B cell (primary cell): ENCODE results near the gene DYRK2. TPM values are rescaled to one million over a fixed set of nuclear protein-coding genes. Genes with fewer than 3 reads are reported as not detected.

Experiments used
- ATAC-seq: fragments of 200-7000 bp; cut with Tn5 transposase; one replicate; pipeline ENCODE4 v1.10.0; 2021; ENCODE audit warnings: low read depth, mild to moderate bottlenecking, moderate number of reproducible peaks, moderate library complexity
- CTCF ChIA-PET: fragments of 350-600 bp; sonication (Branson Sonifier 250); formaldehyde crosslinking; loops from one replicate; lab custom pipeline; 2021; ENCODE audit warnings: antibody characterized with exemption, inconsistent platforms; lab: Charles Lee
- POLR2A ChIA-PET: fragments of 350-600 bp; sonication (Branson Sonifier 250); formaldehyde crosslinking; loops from one replicate; lab custom pipeline; 2021; ENCODE audit warnings: antibody characterized with exemption; lab: Charles Lee
- DNase-seq: peaks from one replicate; pipeline ENCODE4 v3.0.0; 2013
- H2AFZ ChIP-seq: 2 replicates; pipeline ENCODE4 v1.6.1; 2012; ENCODE audit warnings: mild to moderate bottlenecking, low read depth, low read length; ENCODE audit not compliant: insufficient read depth, poor library complexity, severe bottlenecking
- H3K27ac ChIP-seq, 2 donors: 1 replicate in 1 of 2; 2 replicates in 1 of 2; pipeline ENCODE4 v1.5.1; 2012 to 2013; ENCODE audit warnings: low read length in 2 of 2, mild to moderate bottlenecking in 2 of 2, moderate library complexity in 1 of 2
- H3K27me3 ChIP-seq, 4 experiments: fragments of 200-600 bp in 1 of 4; sonication (generic) in 1 of 4; replicated peaks in 1 of 4; 1 replicate in 2 of 4; 2 replicates in 2 of 4; pipeline versions ENCODE4 v1.6.1 to v1.7.0; 2013 to 2016; ENCODE audit warnings: low read length in 3 of 4, mild to moderate bottlenecking in 2 of 4, mixed read lengths in 1 of 4, moderate library complexity in 1 of 4; ENCODE audit not compliant: insufficient read depth in 4 of 4, control insufficient read depth in 3 of 4; ENCODE audit errors: control extremely low read depth in 1 of 4
- H3K36me3 ChIP-seq, 2 experiments: replicated peaks in 1 of 2; 1 replicate in 1 of 2; 2 replicates in 1 of 2; pipeline versions ENCODE4 v1.6.1 to v1.7.1; 2013; ENCODE audit warnings: low read length in 1 of 2; ENCODE audit not compliant: insufficient read depth in 2 of 2, control insufficient read depth in 1 of 2; ENCODE audit errors: control extremely low read depth in 1 of 2, extremely low read depth in 1 of 2
- H3K4me1 ChIP-seq, 2 donors: fragments of 200-600 bp in 1 of 2; sonication (generic) in 1 of 2; 1 replicate in 1 of 2; 2 replicates in 1 of 2; pipeline versions ENCODE4 v1.5.1 to v1.6.1; 2013 to 2017; ENCODE audit warnings: low read length in 2 of 2; ENCODE audit not compliant: control insufficient read depth in 2 of 2, insufficient read depth in 2 of 2
- H3K4me2 ChIP-seq: replicated peaks from 2 replicates; pipeline ENCODE3; 2012; ENCODE audit warnings: mild to moderate bottlenecking, low read depth, low read length; ENCODE audit not compliant: poor library complexity, severe bottlenecking
- H3K4me3 ChIP-seq, 5 experiments: fragments of 200-600 bp in 1 of 5; sonication (generic) in 1 of 5; 1 replicate in 3 of 5; 2 replicates in 2 of 5; pipeline versions ENCODE4 v1.5.1 to v1.7.0; 2011 to 2016; ENCODE audit warnings: low read length in 4 of 5, mild to moderate bottlenecking in 4 of 5, low read depth in 2 of 5, control low read depth in 1 of 5, moderate library complexity in 1 of 5; ENCODE audit not compliant: insufficient read depth in 1 of 5; ENCODE audit errors: control extremely low read depth in 1 of 5, extremely low read depth in 1 of 5
- H3K79me2 ChIP-seq: fragments of 200-600 bp; sonication (generic); one replicate; pipeline ENCODE4 v1.6.0; 2016; ENCODE audit warnings: low read length; ENCODE audit not compliant: control insufficient read depth, insufficient read depth
- H3K9ac ChIP-seq: fragments of 200-600 bp; sonication (generic); 2 replicates; pipeline ENCODE4 v1.6.1; 2017; ENCODE audit warnings: mild to moderate bottlenecking, low read length, moderate library complexity
- H3K9me3 ChIP-seq, 3 donors: one replicate each; pipeline versions ENCODE4 v1.6.1 to v1.7.1; 2013; ENCODE audit warnings: low read length in 2 of 3; ENCODE audit not compliant: control insufficient read depth in 2 of 3, insufficient read depth in 1 of 3; ENCODE audit errors: control extremely low read depth in 1 of 3
- H4K20me1 ChIP-seq: 2 replicates; pipeline ENCODE4 v1.6.0; 2012; ENCODE audit warnings: mild to moderate bottlenecking, low read length; ENCODE audit not compliant: insufficient read depth, control insufficient read depth, poor library complexity, severe bottlenecking
- H3K27ac Mint-ChIP-seq: one replicate; pipeline ENCODE4 v1.8.0; 2021; ENCODE audit warnings: mixed read lengths
- H3K27me3 Mint-ChIP-seq: one replicate; pipeline ENCODE4 v1.8.0; 2021; ENCODE audit warnings: mixed read lengths
- H3K4me1 Mint-ChIP-seq: one replicate; pipeline ENCODE4 v1.8.0; 2021; ENCODE audit warnings: mixed read lengths
- H3K4me3 Mint-ChIP-seq: one replicate; pipeline ENCODE4 v1.8.0; 2021; ENCODE audit warnings: mixed read lengths
- H3K9me3 Mint-ChIP-seq: one replicate; pipeline ENCODE4 v1.8.0; 2022; ENCODE audit warnings: mixed read lengths; ENCODE audit not compliant: insufficient read depth
- CTCF ChIP-seq: fragments of 200-600 bp; IDR thresholded peaks from one replicate; pipeline ENCODE4 v1.8.0; 2022; ENCODE audit warnings: antibody characterized with exemption, mild to moderate bottlenecking
- EZH2 ChIP-seq: IDR thresholded peaks from 2 replicates; pipeline ENCODE4 v1.6.1; 2012; ENCODE audit warnings: borderline replicate concordance, low read depth, mild to moderate bottlenecking, moderate library complexity, low read length; ENCODE audit not compliant: insufficient read depth, poor library complexity, severe bottlenecking
- WGBS: methylation state at CpG from one replicate; pipeline ENCODE4 v1.1.5; 2013; ENCODE audit warnings: missing lambda C conversion rate; ENCODE audit not compliant: insufficient coverage; 5-methylcytosine and 5-hydroxymethylcytosine counted together
- intact Hi-C: fragments of 100-400 bp; cut with micrococcal nuclease; formaldehyde crosslinking; loops from one replicate; pipeline ENCODE4 v1.10.0; 2022
- polyA plus RNA-seq: library from polyadenylated mRNA; depleted of rRNA; stranded (reverse); fragments of >200 nt; gene quantifications from 2 replicates; pipeline ENCODE4 v1.2.3, GENCODE V29; 2012
- total RNA-seq, 2 donors: library from RNA; stranded (reverse); fragments of 120-200 nt in 1 of 2; gene quantifications; 1 replicate in 1 of 2; 2 replicates in 1 of 2; pipeline versions ENCODE4 v1.2.3 to v1.2.4, GENCODE V29; 2013 to 2022

The DYRK2 gene
- total and polyA plus RNA-seq, 2 donors (not counting 1 experiment from before 2014, with no cell fraction given): 21.3 to 75.3 TPM

- H3K9ac ChIP-seq: peak overlapping the region; percentile 87
- ATAC-seq (no peak), DNase-seq (peak; percentile 39)
- peaks cover 66% of the 10 kb centered on the region for H3K79me2 ChIP-seq
- TF ChIP-seq CTCF: no peak
- TF ChIP-seq EZH2: no peak
- intact Hi-C loops: loop anchor here (2.0 to 10.0 kb wide), 4 partner anchors 48 to 292 kb away; no protein-coding TSS in a partner anchor
- H3K4me3 Mint-ChIP-seq: peak overlapping the region; percentile 88
- H3K9me3 Mint-ChIP-seq: no peaks in the 10 kb centered on the region
- 53% methylated on average over 6 of the region's 11 CpGs for WGBS
- peak overlapping the region; percentile 85 for H3K27ac Mint-ChIP-seq
- peaks cover 28 to 39% of the 10 kb centered on the region in 2 donors for H3K4me1 ChIP-seq
- peaks cover 0 to 16% of the 10 kb centered on the region in 2 experiments for H3K36me3 ChIP-seq
- H3K4me2 ChIP-seq: peak overlapping the region; percentile 99
- peaks cover 55% of the 10 kb centered on the region for H3K4me1 Mint-ChIP-seq
- H4K20me1 ChIP-seq: peaks cover 47% of the 10 kb centered on the region
- ChIA-PET POLR2A (interaction anchor here (0.6 to 2.1 kb wide), 4 partner anchors 18 to 268 kb away, joined by 3 to 10 read pairs (median 4); no protein-coding TSS in a partner anchor), CTCF (interaction anchor here (1.0 to 2.9 kb wide), 6 partner anchors 8 to 295 kb away, joined by 3 to 16 read pairs (median 5); no protein-coding TSS in a partner anchor)
- H3K27ac ChIP-seq: peak overlapping the region; percentile 42 to 76
- H3K9me3 ChIP-seq: no peaks in the 10 kb centered on the region
- peak overlapping the region; percentile 86 for H2AFZ ChIP-seq
- no peaks in the 10 kb centered on the region for H3K27me3 ChIP-seq
- no peaks in the 10 kb centered on the region for H3K27me3 Mint-ChIP-seq
- peak overlapping the region; percentile 52 to 92 (median 85) for H3K4me3 ChIP-seq
Observed at GRCh38 chr12:67650388-67651131, 2.0 kb downstream of the DYRK2 start.
